K562 (cell line): ENCODE measurements around the gene PPP4R4. TPM values are rescaled to one million over a fixed set of nuclear protein-coding genes. Genes with fewer than 3 reads are reported as not detected.
"Not testable (repeated sequence)": the region's sequence is repeated elsewhere in the genome, so short reads cannot be mapped to it uniquely, and the experiment has no call there.

Experiments
- ATAC-seq: fragments of 200-7000 bp; cut with Tn5 transposase; 3 replicates; pipeline ENCODE4 v1.9.1; 2020; ENCODE audit warnings: moderate library complexity
- BruUV-seq: library from RNA; stranded (reverse); fragments of 400-500 nt; replicated peaks from 2 replicates; lab custom pipeline; 2021; lab: Mats Ljungman, UMichigan
- CTCF ChIA-PET: fragments of 300-600 bp; formaldehyde crosslinking; extraction: SDS; loops from one replicate; lab custom pipeline; 2021; ENCODE audit warnings: low intra/inter-chr PET ratio; lab: Yijun Ruan, JAX
- POLR2A ChIA-PET: fragments of 300-600, 350-650 bp; sonication (Branson Sonifier 250); formaldehyde crosslinking; extraction: SDS; loops from one replicate; lab custom pipeline; 2021; ENCODE audit warnings: antibody characterized with exemption, inconsistent platforms; lab: Yijun Ruan, JAX
- DNase-seq, 4 experiments: peaks; one replicate each; pipeline versions ENCODE4 v3.0.0 to v3.0.0-alpha.2; 2011 to 2018; ENCODE audit warnings: low spot score in 3 of 4, mixed read lengths in 3 of 4; ENCODE audit errors: extremely low read depth in 1 of 4
- FAIRE-seq: peaks from 2 replicates; lab custom pipeline; 2011; peaks lifted over from hg19 to GRCh38; lab: Jason Lieb, UNC
- H2AFZ ChIP-seq: 2 replicates; pipeline ENCODE4 v1.6.0; 2011; ENCODE audit warnings: low read depth, low read length, control low read depth, inconsistent platforms
- H3K27ac ChIP-seq: fragments of 200-600 bp; 3 replicates; pipeline ENCODE4 v1.8.0; 2011; ENCODE audit warnings: low read depth, mild to moderate bottlenecking, control low read depth, inconsistent platforms, low read length, moderate library complexity, mixed read lengths; ENCODE audit errors: extremely low read depth
- H3K27me3 ChIP-seq, 2 experiments: fragments of 300-600 bp in 1 of 2; 2 replicates in 1 of 2; 3 replicates in 1 of 2; pipeline versions ENCODE4 v1.6.0 to v1.8.0; 2011; ENCODE audit warnings: inconsistent platforms in 2 of 2, low read length in 2 of 2, mild to moderate bottlenecking in 1 of 2, mixed read lengths in 1 of 2, moderate library complexity in 1 of 2; ENCODE audit not compliant: control insufficient read depth in 2 of 2, insufficient read depth in 2 of 2
- H3K36me3 ChIP-seq: fragments of 300-600 bp; 3 replicates; pipeline ENCODE4 v1.8.0; 2011; ENCODE audit warnings: mild to moderate bottlenecking, low read length, inconsistent platforms; ENCODE audit not compliant: control insufficient read depth, insufficient read depth
- H3K4me1 ChIP-seq, 2 experiments: fragments of 200-600 bp in 1 of 2; replicated peaks in 1 of 2; 2 replicates in 1 of 2; 3 replicates in 1 of 2; pipeline versions ENCODE4 v1.5.1 to v1.8.0; 2011; ENCODE audit warnings: inconsistent platforms in 2 of 2, low read length in 2 of 2, mild to moderate bottlenecking in 1 of 2, mixed read lengths in 1 of 2, moderate library complexity in 1 of 2; ENCODE audit not compliant: control insufficient read depth in 2 of 2, insufficient read depth in 2 of 2
- H3K4me2 ChIP-seq: 2 replicates; pipeline ENCODE4 v1.6.1; 2011; ENCODE audit warnings: low read length, control low read depth, inconsistent platforms, mixed read lengths; ENCODE audit not compliant: insufficient read depth
- H3K4me3 ChIP-seq: fragments of 200-600 bp; sonication (generic), shearing (Covaris generic); 2 replicates; pipeline ENCODE4 v1.5.1; 2016; ENCODE audit warnings: control low read depth, inconsistent platforms
- H3K79me2 ChIP-seq: fragments of 200-600 bp; 3 replicates; pipeline ENCODE4 v1.8.0; 2011; ENCODE audit warnings: low read length, inconsistent platforms; ENCODE audit not compliant: control insufficient read depth, insufficient read depth
- H3K9ac ChIP-seq, 2 experiments: 2 replicates each; pipeline versions ENCODE4 v1.6.0 to v1.6.1; 2011; ENCODE audit warnings: low read depth in 2 of 2, low read length in 2 of 2, control low read depth in 1 of 2, inconsistent platforms in 1 of 2, mild to moderate bottlenecking in 1 of 2, mixed read lengths in 1 of 2; ENCODE audit not compliant: insufficient read depth in 1 of 2
- H3K9me1 ChIP-seq: one replicate; pipeline ENCODE4 v1.6.0; 2011; ENCODE audit warnings: inconsistent platforms, mild to moderate bottlenecking, low read length, moderate library complexity; ENCODE audit not compliant: control insufficient read depth, insufficient read depth
- H3K9me3 ChIP-seq: replicated peaks from 2 replicates; pipeline ENCODE4 v1.5.1; 2011; ENCODE audit warnings: low read depth, low read length, inconsistent platforms; ENCODE audit not compliant: control insufficient read depth, insufficient read depth
- H4K20me1 ChIP-seq: replicated peaks from 2 replicates; pipeline ENCODE4 v1.6.1; 2011; ENCODE audit warnings: low read length, inconsistent platforms, mixed read lengths; ENCODE audit not compliant: control insufficient read depth, insufficient read depth
- MYNN ChIP-seq, 2 experiments: sonication (generic); formaldehyde crosslinking in 1 of 2; IDR thresholded peaks; 2 replicates each; pipeline versions ENCODE4 v1.5.0 to v1.6.1; 2016 to 2020; ENCODE audit warnings: antibody characterized with exemption in 1 of 2, missing genetic modification reagents in 1 of 2
- NR4A1 ChIP-seq, 2 experiments: fragments of 250-450 bp in 1 of 2; fragments of 450-650 bp in 1 of 2; sonication (Bioruptor Pico) in 1 of 2; IDR thresholded peaks; 2 replicates each; pipeline versions ENCODE4 v1.4.0 to v1.6.1; 2016 to 2020; ENCODE audit warnings: mild to moderate bottlenecking in 2 of 2, missing compliant biosample characterization in 1 of 2, missing genetic modification characterization in 1 of 2, moderate library complexity in 1 of 2
- PKNOX1 ChIP-seq: fragments of 450-650 bp; IDR thresholded peaks from 2 replicates; pipeline ENCODE4 v1.6.1; 2016
- PURB ChIP-seq: sonication (generic); formaldehyde crosslinking; IDR thresholded peaks from 2 replicates; pipeline ENCODE4 v1.9.0; 2021; ENCODE audit warnings: low read depth, mild to moderate bottlenecking, missing genetic modification reagents
- SNIP1 ChIP-seq: fragments of 450-650 bp; IDR thresholded peaks from 2 replicates; pipeline ENCODE4 v1.7.1; 2017; ENCODE audit warnings: low read depth, mild to moderate bottlenecking
- ZFP1 ChIP-seq: fragments of 450-650 bp; formaldehyde crosslinking; IDR thresholded peaks from 2 replicates; pipeline ENCODE4 v1.4.0; 2020; ENCODE audit warnings: mild to moderate bottlenecking, mixed read lengths
- ZKSCAN1 ChIP-seq: fragments of 150-350 bp; IDR thresholded peaks from 2 replicates; pipeline ENCODE4 v1.6.1; 2016; ENCODE audit warnings: low read depth, low read length
- ZZZ3 ChIP-seq: fragments of 450-650 bp; IDR thresholded peaks from 2 replicates; pipeline ENCODE4 v1.6.1; 2016; ENCODE audit warnings: antibody characterized with exemption, mild to moderate bottlenecking, moderate library complexity
- WGBS: fragments of 100-300 bp; shearing (Covaris generic); methylation state at CpG from one replicate; pipeline ENCODE4 v1.1.6; 2016; ENCODE audit warnings: low coverage, mixed read lengths; ENCODE audit not compliant: insufficient coverage; ENCODE audit errors: missing lambda C conversion rate; 5-methylcytosine and 5-hydroxymethylcytosine counted together
- in situ Hi-C: fragments of 300-500 bp; cut with MboI; formaldehyde crosslinking; loops from 4 replicates; pipeline ENCODE4 v1.15.0; 2018; ENCODE audit warnings: inconsistent platforms, mixed read lengths
- intact Hi-C: fragments of 100-400 bp; cut with micrococcal nuclease; formaldehyde crosslinking; loops from 2 replicates; pipeline ENCODE4 v1.14.2; 2022
- polyA plus RNA-seq, 8 experiments: library from polyadenylated mRNA; depleted of rRNA in 4 of 8; stranded (reverse) in 5 of 8; unstranded in 3 of 8; fragments of >200 nt; fragmentation: Nextera tagmentation in 2 of 8; fragmentation: Illumina TruSeq in 1 of 8; extraction: Ambion mirVana in 2 of 8; extraction: Trizol in 1 of 8; gene quantifications; 2 replicates each; pipeline versions ENCODE4 v1.2.1 to v1.2.3, GENCODE V29; 2011 to 2014; ENCODE audit warnings: inconsistent platforms in 1 of 8, missing spikeins in 1 of 8
- total RNA-seq, 7 experiments: library from RNA; depleted of rRNA in 6 of 7; stranded (reverse); fragments of >200 nt in 6 of 7; fragmentation: Illumina TruSeq in 2 of 7; extraction: Trizol in 2 of 7; gene quantifications; 2 replicates each; pipeline versions ENCODE4 v1.2.1 to v1.2.3, GENCODE V29; 2011 to 2021; ENCODE audit warnings: low replicate concordance in 1 of 7
- TF ChIP-seq, protein P1 (sequence below): fragments of 450-650 bp; IDR thresholded peaks from 2 replicates; pipeline ENCODE4 v1.6.1; 2017; ENCODE audit warnings: antibody characterized with exemption
- TF ChIP-seq, protein P2 (sequence below), 3 experiments: IDR thresholded peaks in 2 of 3; conservative IDR thresholded peaks in 1 of 3; 2 replicates each; pipeline ENCODE4 v1.5.1; 2011 to 2012; ENCODE audit warnings: low read length in 3 of 3, mild to moderate bottlenecking in 3 of 3, control low read depth in 2 of 3, improper control_type of control experiment in 1 of 3, inconsistent platforms in 1 of 3, low read depth in 1 of 3, mixed read lengths in 1 of 3, moderate library complexity in 1 of 3; ENCODE audit not compliant: insufficient read depth in 2 of 3

PPP4R4 gene
- total and polyA plus RNA-seq, 9 of the 15 experiments (the other 6 are each of a cell fraction or from before 2014, with no cell fraction given) = 0.11 to 0.26 TPM; not detected in 7

GRCh38 chr14:94218198-94218886 is 44.2 kb downstream of the PPP4R4 start:
- FAIRE-seq, in situ Hi-C loops, H4K20me1 ChIP-seq, H3K36me3 ChIP-seq, H3K27me3 ChIP-seq, H3K9me1 ChIP-seq, H3K4me2 ChIP-seq, ATAC-seq, DNase-seq, intact Hi-C loops, H3K4me3 ChIP-seq, H3K27ac ChIP-seq, POLR2A ChIA-PET, BruUV-seq, H3K4me1 ChIP-seq, H2AFZ ChIP-seq, H3K9ac ChIP-seq, H3K9me3 ChIP-seq, CTCF ChIA-PET, H3K79me2 ChIP-seq: not testable (repeated sequence)
- 75% methylated on average over 13 of the region's 47 CpGs for WGBS

- Histone ChIP-seq H3K36me3 (no peaks in the 10 kb centered on the region), H3K27me3 (no peaks in the 10 kb centered on the region), H3K9me3 (no peaks in the 10 kb centered on the region), H4K20me1 (no peaks in the 10 kb centered on the region), H3K4me3 (no peak overlapping the region), H2AFZ (no peak overlapping the region), H3K4me2 (no peak overlapping the region), H3K9me1 (no peaks in the 10 kb centered on the region), H3K9ac (no peak overlapping the region), H3K4me1 (no peaks in the 10 kb centered on the region), H3K27ac (no peak overlapping the region), H3K79me2 (no peaks in the 10 kb centered on the region)
- no TSS peak for BruUV-seq
- POLR2A ChIA-PET = no interaction called here
- DNase-seq = no peak
- FAIRE-seq = no peak
- in situ Hi-C loops = no loop called here
- CTCF ChIA-PET = no interaction called here
- ATAC-seq = no peak
- intact Hi-C loops = no loop called here
- 0% methylated on average over 2 of the region's 2 CpGs for WGBS
- no peak for TF ChIP-seq PURB (CRISPR knock-in tag)
- no peak for TF ChIP-seq PKNOX1
- no peak for TF ChIP-seq ZKSCAN1
- no peak for TF ChIP-seq MYNN (IDR thresholded peaks at IDR 0.05)
- no peak for TF ChIP-seq MYNN (CRISPR knock-in tag; IDR thresholded peaks at IDR 0.05)
- TF ChIP-seq SNIP1 = no peak
- TF ChIP-seq ZZZ3 = no peak
- TF ChIP-seq ZFP1 (CRISPR knock-in tag) = no peak
- TF ChIP-seq, protein P1, sequence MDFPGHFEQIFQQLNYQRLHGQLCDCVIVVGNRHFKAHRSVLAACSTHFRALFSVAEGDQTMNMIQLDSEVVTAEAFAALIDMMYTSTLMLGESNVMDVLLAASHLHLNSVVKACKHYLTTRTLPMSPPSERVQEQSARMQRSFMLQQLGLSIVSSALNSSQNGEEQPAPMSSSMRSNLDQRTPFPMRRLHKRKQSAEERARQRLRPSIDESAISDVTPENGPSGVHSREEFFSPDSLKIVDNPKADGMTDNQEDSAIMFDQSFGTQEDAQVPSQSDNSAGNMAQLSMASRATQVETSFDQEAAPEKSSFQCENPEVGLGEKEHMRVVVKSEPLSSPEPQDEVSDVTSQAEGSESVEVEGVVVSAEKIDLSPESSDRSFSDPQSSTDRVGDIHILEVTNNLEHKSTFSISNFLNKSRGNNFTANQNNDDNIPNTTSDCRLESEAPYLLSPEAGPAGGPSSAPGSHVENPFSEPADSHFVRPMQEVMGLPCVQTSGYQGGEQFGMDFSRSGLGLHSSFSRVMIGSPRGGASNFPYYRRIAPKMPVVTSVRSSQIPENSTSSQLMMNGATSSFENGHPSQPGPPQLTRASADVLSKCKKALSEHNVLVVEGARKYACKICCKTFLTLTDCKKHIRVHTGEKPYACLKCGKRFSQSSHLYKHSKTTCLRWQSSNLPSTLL = no peak
- TF ChIP-seq, protein P2, sequence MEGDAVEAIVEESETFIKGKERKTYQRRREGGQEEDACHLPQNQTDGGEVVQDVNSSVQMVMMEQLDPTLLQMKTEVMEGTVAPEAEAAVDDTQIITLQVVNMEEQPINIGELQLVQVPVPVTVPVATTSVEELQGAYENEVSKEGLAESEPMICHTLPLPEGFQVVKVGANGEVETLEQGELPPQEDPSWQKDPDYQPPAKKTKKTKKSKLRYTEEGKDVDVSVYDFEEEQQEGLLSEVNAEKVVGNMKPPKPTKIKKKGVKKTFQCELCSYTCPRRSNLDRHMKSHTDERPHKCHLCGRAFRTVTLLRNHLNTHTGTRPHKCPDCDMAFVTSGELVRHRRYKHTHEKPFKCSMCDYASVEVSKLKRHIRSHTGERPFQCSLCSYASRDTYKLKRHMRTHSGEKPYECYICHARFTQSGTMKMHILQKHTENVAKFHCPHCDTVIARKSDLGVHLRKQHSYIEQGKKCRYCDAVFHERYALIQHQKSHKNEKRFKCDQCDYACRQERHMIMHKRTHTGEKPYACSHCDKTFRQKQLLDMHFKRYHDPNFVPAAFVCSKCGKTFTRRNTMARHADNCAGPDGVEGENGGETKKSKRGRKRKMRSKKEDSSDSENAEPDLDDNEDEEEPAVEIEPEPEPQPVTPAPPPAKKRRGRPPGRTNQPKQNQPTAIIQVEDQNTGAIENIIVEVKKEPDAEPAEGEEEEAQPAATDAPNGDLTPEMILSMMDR (IDR thresholded peaks at IDR 0.05 in 2 of 3, conservative IDR thresholded peaks at IDR 0.05 in 1 of 3; ENCODE audit: insufficient read depth in 2 of 3, low read depth in 1 of 3, low read length in 3 of 3) = no peak
- TF ChIP-seq NR4A1 (CRISPR knock-in tag; IDR thresholded peaks at IDR 0.05) = no peak
- TF ChIP-seq NR4A1 (tag; IDR thresholded peaks at IDR 0.05) = no peak
Observed at GRCh38 chr14:94224040-94224439, 49.9 kb downstream of the PPP4R4 start.
